Measurements from ENCODE around the gene TUBG2.

TUBG2 gene

GRCh38 chr17:42686520-42687128 lies 27.5 kb downstream of the TUBG2 start:
- no peak for DNase-seq (ENCODE audit: low read depth)
- no peak for TF ChIP-seq CTCF (conservative IDR thresholded peaks at IDR 0.05; ENCODE audit: low read depth, low read length)
- no peak overlapping the region for H3K4me3 ChIP-seq (ENCODE audit: low read length)

- no peak for DNase-seq (ENCODE audit: low read depth)
- no peak for TF ChIP-seq CTCF (conservative IDR thresholded peaks at IDR 0.05; ENCODE audit: low read depth, low read length)
- no peak overlapping the region for H3K4me3 ChIP-seq (ENCODE audit: low read length)
Measured at GRCh38 chr17:42687707-42688320, 28.7 kb downstream of the TUBG2 start.

- no peak for TF ChIP-seq CTCF (conservative IDR thresholded peaks at IDR 0.05; ENCODE audit: low read depth, low read length)
- H3K4me3 ChIP-seq (ENCODE audit: low read length): no peak overlapping the region
- no peak for DNase-seq (ENCODE audit: low read depth)
Measured at GRCh38 chr17:42690596-42690995, 31.5 kb downstream of the TUBG2 start.

- DNase-seq (ENCODE audit: low read depth): no peak
- no peak for TF ChIP-seq CTCF (conservative IDR thresholded peaks at IDR 0.05; ENCODE audit: low read depth, low read length)
- no peak overlapping the region for H3K4me3 ChIP-seq (ENCODE audit: low read length)
Measured at GRCh38 chr17:42691021-42691545, 32.0 kb downstream of the TUBG2 start.

- no peak for DNase-seq (ENCODE audit: low read depth)
- no peak overlapping the region for H3K4me3 ChIP-seq (ENCODE audit: low read length)
- TF ChIP-seq CTCF (conservative IDR thresholded peaks at IDR 0.05; ENCODE audit: low read depth, low read length): no peak
Measured at GRCh38 chr17:42692489-42692888, 33.4 kb downstream of the TUBG2 start.

- H3K4me3 ChIP-seq (ENCODE audit: low read length): no peak overlapping the region
- no peak for DNase-seq (ENCODE audit: low read depth)
- TF ChIP-seq CTCF (conservative IDR thresholded peaks at IDR 0.05; ENCODE audit: low read depth, low read length): no peak
Measured at GRCh38 chr17:42694524-42694923, 35.4 kb downstream of the TUBG2 start.

GRCh38 chr17:42695500-42695899 lies 36.4 kb downstream of the TUBG2 start:
- no peak for TF ChIP-seq CTCF (conservative IDR thresholded peaks at IDR 0.05; ENCODE audit: low read depth, low read length)
- no peak for DNase-seq (ENCODE audit: low read depth)
- H3K4me3 ChIP-seq (ENCODE audit: low read length): no peak overlapping the region

All from retinal pigment epithelial cell (primary cell).